ENCODE data around the gene CYSRT1.

Gene CYSRT1

GRCh38 chr9:137271696-137272076 lies 46.7 kb downstream of the CYSRT1 start:
- DNase-seq (ENCODE audit: low read depth, low spot score), result no peak

- DNase-seq (ENCODE audit: low read depth, low spot score), result no peak
Measured at GRCh38 chr9:137272241-137273094, 47.5 kb downstream of the CYSRT1 start.

- DNase-seq (ENCODE audit: low read depth, low spot score), result no peak
Measured at GRCh38 chr9:137273095-137273490, 48.1 kb downstream of the CYSRT1 start.

DNA sequence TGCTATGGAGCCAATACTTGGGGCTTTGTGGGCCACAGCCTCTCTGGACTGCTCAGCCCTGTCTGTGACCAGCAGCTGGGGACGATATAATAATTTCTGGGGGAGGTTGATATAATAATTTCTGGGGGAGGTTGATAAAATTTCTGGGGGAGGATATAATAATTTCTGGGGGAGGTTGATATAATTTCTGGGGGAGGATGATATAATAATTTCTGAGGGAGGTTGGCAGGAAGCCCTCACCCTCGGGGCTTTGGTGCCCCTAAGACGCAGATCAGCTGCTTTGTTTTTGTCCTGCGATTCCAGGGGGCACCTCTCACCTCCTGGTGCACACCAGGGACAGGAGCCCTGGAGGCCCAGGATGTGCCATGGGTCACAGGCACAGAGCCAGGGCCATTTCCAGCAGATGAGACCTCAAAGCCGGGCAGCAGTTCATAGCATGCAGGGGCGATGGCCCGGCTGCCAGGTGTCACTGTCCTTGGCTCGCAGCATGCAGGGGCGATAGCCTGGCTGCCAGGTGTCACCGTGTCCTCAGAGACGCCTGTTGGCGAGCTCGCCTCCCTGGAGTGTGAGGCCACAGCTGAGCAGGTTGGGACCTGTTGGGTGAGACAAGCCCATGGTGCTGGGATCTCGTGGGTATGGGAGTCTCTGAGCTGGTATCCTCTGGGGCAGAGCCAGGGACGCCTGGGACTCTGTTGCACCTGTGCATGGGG lies 48.8 kb downstream of the CYSRT1 start:
- peak; percentile 0 for DNase-seq (ENCODE audit: low read depth, low spot score)

DNA sequence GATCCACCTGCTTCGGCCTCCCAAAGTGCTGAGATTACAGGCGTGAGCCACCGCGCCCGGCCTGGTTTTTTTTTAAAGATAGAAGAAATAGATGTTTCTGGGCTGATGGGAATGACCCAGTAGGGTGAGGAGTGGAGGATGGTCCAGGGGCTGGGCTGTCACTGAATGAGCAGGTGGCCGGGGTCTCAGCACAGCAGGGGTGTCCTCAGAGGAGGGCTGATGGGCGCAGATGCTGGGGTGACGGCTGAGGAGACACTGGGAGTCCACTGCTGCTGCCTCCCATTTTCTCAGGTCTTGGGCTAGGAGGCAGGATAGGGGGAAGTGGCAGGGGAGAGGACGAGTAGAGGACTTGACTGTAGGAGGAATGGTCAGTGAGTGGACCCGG lies 50.2 kb downstream of the CYSRT1 start:
- DNase-seq (ENCODE audit: low read depth, low spot score), result no peak

All from astrocyte of the hippocampus (primary cell).